HG03135 (cell line): ENCODE data around the gene TSPY2.
"Not testable (repeated sequence)": the region's sequence is repeated elsewhere in the genome, so short reads cannot be mapped to it uniquely, and the experiment has no call there.

ENCODE experiments used
- ATAC-seq: cut with Tn5 transposase; IDR thresholded peaks from one replicate; pipeline ENCODE4 v1.9.1; 2021; ENCODE audit warnings: mild to moderate bottlenecking, moderate library complexity; ENCODE audit not compliant: unreplicated experiment

The TSPY2 gene, protein sequence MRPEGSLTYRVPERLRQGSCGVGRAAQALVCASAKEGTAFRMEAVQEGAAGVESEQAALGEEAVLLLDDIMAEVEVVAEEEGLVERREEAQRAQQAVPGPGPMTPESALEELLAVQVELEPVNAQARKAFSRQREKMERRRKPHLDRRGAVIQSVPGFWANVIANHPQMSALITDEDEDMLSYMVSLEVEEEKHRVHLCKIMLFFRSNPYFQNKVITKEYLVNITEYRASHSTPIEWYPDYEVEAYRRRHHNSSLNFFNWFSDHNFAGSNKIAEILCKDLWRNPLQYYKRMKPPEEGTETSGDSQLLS

DNA sequence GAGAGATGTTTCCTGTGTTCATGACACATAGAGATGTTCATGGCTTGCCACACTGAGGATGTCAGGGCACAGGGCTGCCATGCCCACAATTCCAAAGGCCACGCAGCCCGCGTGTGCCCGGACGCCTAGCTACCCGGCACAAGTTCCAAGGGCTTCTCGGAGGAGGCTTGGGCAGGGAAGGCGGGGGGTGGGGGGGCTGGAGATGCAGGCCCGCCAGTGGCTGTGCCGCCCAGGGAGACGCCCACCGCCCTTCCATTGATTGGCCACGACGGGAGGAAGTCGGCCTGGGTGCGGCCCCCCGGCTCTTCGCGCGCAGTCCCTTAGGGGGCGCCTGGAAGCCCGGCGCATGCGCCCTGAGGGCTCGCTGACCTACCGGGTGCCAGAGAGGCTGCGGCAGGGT, at the start of gene TSPY2:
Gene TSPY2, plus strand, starts transcription at position 301 of the 400 bp plus-strand sequence. Its CDS starts 46 bp downstream, at position 347.
- ATAC-seq = not testable (repeated sequence)

DNA sequence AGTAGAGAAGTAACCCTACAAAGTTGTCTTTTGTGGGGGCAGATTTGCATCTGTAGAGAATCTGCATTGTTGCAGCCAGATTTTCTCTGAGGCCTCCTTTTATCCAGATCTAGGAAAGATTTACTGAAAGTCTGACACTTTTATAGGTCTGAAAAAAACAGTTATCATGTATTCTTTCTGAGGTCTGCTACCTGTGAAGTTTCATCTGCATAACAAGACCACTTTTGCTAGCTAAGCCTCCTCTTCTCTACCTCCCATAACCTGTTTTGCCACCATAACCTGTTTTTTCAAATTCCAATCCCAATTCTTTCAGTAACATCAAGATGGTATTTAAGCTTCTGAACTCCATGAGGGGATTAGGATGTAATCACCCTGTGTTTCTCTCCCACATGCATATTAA, 36.5 kb upstream of the TSPY2 start:
- ATAC-seq = not testable (repeated sequence)

DNA sequence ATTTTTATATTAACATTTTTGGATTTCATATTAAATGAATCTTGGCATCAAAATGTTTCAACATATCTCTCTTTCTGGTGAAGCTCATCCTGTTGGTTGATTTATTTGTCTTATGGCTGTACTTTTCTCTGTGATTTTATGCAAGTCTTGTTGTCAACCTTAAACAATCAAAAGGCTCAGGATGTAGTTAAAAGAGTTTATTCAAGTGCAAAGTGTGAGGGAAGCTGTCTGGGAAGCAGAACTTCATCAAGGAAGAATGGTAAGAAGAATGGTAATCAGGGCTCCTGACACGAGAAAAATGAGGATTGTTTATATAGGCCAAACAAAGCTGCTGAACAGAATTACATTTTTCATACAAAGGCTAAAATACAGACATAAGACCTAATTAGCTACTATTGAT, 29.0 kb upstream of the TSPY2 start:
- ATAC-seq = not testable (repeated sequence)

DNA sequence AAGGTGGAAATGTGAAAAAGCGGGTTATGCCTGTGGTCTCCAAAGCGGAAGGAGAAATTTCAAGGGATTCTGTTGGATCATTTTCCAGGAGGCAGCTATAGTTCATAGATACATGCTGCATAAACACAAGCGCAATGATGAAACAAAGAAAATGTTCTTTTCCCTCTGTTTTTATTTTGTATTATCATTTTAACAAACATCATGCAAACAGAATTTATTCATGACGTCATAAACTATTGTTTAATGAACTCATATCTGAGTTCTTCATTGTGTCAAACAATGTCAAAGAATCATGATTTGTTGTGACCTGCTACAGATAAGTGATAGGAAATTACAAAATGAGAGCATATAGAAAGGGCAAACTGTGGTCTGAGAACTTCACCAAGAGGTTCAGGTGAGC, 23.8 kb downstream of the TSPY2 start:
- ATAC-seq = not testable (repeated sequence)
